SKM-1 treated with dmso at 0.1 percent for 144 hours (cell line): ENCODE results near the gene TBCEL.

Source experiments
- DNase-seq: peaks from one replicate; lab custom pipeline; 2025; ENCODE audit not compliant: unreplicated experiment; lab: John Stamatoyannopoulos, UW

TBCEL gene

DNA sequence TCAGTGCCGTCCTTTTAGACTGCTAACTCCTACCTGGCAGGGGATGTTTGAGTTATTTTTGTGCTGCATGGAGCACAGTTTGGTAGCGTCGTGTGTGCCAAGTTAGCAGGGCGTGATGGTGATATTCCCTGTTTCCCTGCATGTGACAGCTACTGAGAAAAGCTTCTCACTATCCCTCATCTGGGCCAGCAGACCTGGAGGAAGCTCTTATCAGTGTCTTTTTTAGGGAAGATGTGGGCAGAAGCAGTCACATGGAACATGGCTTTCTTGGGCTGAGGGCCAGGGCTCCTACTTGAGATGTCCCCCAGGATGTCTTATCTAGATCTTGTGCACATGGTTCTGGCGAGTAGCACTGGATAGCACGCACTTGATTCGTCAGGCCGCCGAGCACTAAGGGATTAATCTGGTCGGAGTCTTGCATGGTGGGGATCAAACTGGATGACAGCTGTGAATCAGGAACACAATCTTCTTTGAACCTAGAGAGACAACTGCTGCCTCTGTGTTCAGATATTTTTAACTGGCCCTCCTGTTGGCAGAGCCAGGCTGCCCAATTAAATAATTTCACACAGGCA is 110.9 kb downstream of the TBCEL start:
- no peak for DNase-seq

DNA sequence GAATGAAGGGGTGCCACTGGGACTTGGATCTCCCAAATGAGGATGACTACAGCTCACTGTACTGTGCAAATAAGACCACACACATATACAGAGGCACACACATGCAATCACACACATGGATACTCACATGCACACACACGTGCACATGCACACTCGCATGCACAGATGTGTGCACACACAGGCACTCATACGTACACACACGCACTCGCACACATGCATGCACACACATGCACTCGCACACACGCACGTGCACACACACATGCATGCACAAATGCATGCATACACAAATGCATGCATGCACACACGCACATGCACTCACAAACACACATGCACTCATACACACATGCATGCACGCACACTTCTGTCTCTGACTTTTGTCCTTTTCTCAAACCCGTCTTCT is 113.1 kb downstream of the TBCEL start:
- DNase-seq: no peak

GRCh38 chr11:121138259-121138658 is 114.4 kb downstream of the TBCEL start:
- DNase-seq: no peak

DNA sequence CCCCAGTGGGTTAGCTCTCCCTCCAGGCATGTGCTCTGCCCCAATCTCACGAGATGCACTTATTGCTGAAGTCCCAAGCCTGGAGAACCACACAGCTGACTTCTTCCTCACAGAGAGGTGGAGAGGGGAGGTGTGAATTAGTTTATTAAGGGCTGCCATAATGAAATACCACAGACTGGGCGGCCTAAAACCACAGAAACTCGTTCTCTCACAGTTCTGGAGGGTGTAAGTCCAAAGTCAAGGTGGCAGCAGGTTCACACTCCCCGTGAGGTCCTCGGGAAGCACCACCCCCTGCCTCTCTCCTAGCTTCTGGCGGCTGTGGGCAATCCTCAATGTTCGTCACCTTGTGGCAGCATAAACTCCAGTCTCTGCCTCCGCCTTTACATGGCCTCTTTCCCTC is 116.5 kb downstream of the TBCEL start:
- DNase-seq: no peak
